Uterus (tissue), 2 donors: ENCODE results near the gene CDH13.

Experiments used
- POLR2A ChIP-seq, 2 donors: fragments of 450-650 bp; IDR thresholded peaks; one replicate each; pipeline ENCODE4 v1.6.1; 2016; ENCODE audit warnings: antibody characterized with exemption in 2 of 2, mild to moderate bottlenecking in 1 of 2, moderate library complexity in 1 of 2
- TF ChIP-seq, protein P1 (sequence below), 4 experiments: fragments of 200-600 bp in 2 of 4; fragments of 450-650 bp in 2 of 4; sonication (generic) in 2 of 4; IDR thresholded peaks; one replicate each; pipeline ENCODE4 v1.5.1; 2016 to 2019; ENCODE audit warnings: antibody characterized with exemption in 4 of 4, mild to moderate bottlenecking in 2 of 4, moderate library complexity in 1 of 4

GRCh38 chr16:83464991-83465390 lies 838.2 kb downstream of the CDH13 start:
- TF ChIP-seq POLR2A (IDR thresholded peaks at IDR 0.05): no peak
- TF ChIP-seq, protein P1, sequence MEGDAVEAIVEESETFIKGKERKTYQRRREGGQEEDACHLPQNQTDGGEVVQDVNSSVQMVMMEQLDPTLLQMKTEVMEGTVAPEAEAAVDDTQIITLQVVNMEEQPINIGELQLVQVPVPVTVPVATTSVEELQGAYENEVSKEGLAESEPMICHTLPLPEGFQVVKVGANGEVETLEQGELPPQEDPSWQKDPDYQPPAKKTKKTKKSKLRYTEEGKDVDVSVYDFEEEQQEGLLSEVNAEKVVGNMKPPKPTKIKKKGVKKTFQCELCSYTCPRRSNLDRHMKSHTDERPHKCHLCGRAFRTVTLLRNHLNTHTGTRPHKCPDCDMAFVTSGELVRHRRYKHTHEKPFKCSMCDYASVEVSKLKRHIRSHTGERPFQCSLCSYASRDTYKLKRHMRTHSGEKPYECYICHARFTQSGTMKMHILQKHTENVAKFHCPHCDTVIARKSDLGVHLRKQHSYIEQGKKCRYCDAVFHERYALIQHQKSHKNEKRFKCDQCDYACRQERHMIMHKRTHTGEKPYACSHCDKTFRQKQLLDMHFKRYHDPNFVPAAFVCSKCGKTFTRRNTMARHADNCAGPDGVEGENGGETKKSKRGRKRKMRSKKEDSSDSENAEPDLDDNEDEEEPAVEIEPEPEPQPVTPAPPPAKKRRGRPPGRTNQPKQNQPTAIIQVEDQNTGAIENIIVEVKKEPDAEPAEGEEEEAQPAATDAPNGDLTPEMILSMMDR (IDR thresholded peaks at IDR 0.05): no peak
